HFF-Myc (cell line): ENCODE results near the gene FXYD2.
A peak's percentile ranks its signal among the peaks of the same experiment; 100 is the strongest.

ENCODE experiments used
- DNase-seq: peaks from one replicate; pipeline ENCODE4 v3.0.0-alpha.2; 2011; ENCODE audit warnings: low read depth; ENCODE audit errors: extremely low read depth
- H3K4me3 ChIP-seq: replicated peaks from 2 replicates; pipeline ENCODE4 v1.5.1; 2011; ENCODE audit warnings: low read depth, mild to moderate bottlenecking, control low read depth, low read length
- CTCF ChIP-seq: IDR thresholded peaks from 2 replicates; pipeline ENCODE4 v1.5.1; 2012; ENCODE audit warnings: mild to moderate bottlenecking, low read depth, low read length, control low read depth; ENCODE audit errors: missing control alignments

FXYD2 gene

GRCh38 chr11:117849781-117850414 lies 25.4 kb upstream of the FXYD2 start:
- DNase-seq: no peak
- H3K4me3 ChIP-seq: no peak overlapping the region
- TF ChIP-seq CTCF: no peak

- TF ChIP-seq CTCF: peak; percentile 97
- no peak overlapping the region for H3K4me3 ChIP-seq
- DNase-seq: no peak
These were observed 19.3 kb upstream of the FXYD2 start for GRCh38 chr11:117843666-117844484.

GRCh38 chr11:117842131-117842941 lies 17.8 kb upstream of the FXYD2 start:
- TF ChIP-seq CTCF: no peak
- DNase-seq: no peak
- no peak overlapping the region for H3K4me3 ChIP-seq

DNA sequence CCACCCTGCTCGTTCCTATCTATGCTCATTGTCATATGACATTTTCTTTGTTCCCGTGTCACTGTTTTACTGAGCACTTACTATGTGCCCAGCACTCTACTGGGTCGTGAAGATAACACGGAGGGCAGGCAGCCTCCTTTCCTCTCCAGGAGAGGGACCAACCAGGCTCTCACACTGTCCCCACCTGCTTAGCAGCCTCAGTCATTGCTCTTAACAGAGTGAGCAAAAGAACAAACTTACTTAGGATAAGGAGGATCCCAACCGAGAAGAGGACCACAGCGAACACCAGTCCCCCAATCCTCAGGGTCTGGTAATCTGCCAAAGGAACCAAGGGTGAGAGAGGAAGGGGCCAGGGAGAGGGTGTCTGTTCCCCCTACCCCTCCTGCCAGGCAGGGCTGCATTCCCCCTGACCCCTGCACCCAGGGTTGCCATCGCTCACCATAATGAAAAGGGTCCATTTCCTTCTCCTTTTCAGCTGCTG lies 17.0 kb upstream of the FXYD2 start:
- no peak overlapping the region for H3K4me3 ChIP-seq
- TF ChIP-seq CTCF: no peak
- no peak for DNase-seq

GRCh38 chr11:117840881-117841550 lies 16.5 kb upstream of the FXYD2 start:
- DNase-seq: no peak
- no peak for TF ChIP-seq CTCF
- H3K4me3 ChIP-seq: no peak overlapping the region
